Measurements from ENCODE around the gene PTMS. TPM values are rescaled to one million over a fixed set of nuclear protein-coding genes. Genes with fewer than 3 reads are reported as not detected.

The PTMS gene
- total and polyA plus RNA-seq, 10 of the 15 experiments (the other 5 are each of a cell fraction or from before 2014, with no cell fraction given): 2.1 to 127 (median 29.8) TPM

DNA sequence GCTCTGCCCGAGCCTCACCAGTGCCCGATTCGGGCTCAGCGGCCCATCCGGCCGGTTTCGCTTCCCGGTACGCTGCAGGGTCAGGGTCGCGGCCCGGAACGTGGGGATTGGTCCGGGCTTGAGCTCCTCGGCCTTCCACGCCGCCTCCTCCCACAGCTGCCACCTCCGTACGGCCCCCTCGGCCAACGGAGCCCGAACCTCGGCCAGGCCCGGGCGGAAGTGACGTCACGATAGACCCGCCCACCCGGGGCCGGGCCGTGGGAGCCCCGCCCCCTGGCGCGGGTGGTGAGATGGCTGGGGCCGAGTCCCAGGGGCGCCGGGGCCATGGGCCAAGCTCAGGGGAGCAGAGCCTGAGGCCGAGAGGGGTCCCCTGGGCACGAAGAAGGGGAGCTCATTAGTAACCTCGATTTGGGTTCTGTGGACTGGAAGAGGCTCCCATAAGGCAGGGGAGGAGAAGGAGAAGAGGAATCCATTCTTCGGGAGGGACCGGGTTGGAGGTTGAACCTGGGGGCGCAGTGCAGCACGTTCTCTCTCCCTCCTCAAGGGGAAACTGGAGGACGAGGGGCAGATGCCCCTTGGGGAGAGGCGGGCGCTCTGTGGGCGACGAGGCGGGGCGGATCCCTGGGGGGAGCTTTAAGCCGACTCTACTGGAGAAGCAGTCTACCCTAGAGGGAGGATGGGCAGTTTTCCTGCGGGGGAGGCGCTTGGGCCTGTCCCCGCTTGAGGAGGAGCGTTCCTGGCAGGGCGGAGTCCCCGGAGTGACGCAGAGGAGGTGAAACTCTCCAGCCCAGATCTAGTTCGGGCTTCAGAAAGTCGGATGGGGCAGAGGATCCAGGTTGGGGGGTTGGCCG is 13.0 kb upstream of the PTMS start, which contains the start of gene MLF2 (continued):
- TF ChIP-seq, protein P1, sequence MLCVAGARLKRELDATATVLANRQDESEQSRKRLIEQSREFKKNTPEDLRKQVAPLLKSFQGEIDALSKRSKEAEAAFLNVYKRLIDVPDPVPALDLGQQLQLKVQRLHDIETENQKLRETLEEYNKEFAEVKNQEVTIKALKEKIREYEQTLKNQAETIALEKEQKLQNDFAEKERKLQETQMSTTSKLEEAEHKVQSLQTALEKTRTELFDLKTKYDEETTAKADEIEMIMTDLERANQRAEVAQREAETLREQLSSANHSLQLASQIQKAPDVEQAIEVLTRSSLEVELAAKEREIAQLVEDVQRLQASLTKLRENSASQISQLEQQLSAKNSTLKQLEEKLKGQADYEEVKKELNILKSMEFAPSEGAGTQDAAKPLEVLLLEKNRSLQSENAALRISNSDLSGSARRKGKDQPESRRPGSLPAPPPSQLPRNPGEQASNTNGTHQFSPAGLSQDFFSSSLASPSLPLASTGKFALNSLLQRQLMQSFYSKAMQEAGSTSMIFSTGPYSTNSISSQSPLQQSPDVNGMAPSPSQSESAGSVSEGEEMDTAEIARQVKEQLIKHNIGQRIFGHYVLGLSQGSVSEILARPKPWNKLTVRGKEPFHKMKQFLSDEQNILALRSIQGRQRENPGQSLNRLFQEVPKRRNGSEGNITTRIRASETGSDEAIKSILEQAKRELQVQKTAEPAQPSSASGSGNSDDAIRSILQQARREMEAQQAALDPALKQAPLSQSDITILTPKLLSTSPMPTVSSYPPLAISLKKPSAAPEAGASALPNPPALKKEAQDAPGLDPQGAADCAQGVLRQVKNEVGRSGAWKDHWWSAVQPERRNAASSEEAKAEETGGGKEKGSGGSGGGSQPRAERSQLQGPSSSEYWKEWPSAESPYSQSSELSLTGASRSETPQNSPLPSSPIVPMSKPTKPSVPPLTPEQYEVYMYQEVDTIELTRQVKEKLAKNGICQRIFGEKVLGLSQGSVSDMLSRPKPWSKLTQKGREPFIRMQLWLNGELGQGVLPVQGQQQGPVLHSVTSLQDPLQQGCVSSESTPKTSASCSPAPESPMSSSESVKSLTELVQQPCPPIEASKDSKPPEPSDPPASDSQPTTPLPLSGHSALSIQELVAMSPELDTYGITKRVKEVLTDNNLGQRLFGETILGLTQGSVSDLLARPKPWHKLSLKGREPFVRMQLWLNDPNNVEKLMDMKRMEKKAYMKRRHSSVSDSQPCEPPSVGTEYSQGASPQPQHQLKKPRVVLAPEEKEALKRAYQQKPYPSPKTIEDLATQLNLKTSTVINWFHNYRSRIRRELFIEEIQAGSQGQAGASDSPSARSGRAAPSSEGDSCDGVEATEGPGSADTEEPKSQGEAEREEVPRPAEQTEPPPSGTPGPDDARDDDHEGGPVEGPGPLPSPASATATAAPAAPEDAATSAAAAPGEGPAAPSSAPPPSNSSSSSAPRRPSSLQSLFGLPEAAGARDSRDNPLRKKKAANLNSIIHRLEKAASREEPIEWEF (IDR thresholded peaks at IDR 0.05; ENCODE audit: insufficient replicate concordance, low read depth, low read length): no peak
- no peak for TF ChIP-seq SPI1 (IDR thresholded peaks at IDR 0.05; ENCODE audit: borderline replicate concordance, insufficient read depth, low read depth, low read length)
- peak; percentile 80 for TF ChIP-seq POLR2AphosphoS2 (IDR thresholded peaks at IDR 0.05; ENCODE audit: low read depth, low read length)
- TF ChIP-seq, protein P2, sequence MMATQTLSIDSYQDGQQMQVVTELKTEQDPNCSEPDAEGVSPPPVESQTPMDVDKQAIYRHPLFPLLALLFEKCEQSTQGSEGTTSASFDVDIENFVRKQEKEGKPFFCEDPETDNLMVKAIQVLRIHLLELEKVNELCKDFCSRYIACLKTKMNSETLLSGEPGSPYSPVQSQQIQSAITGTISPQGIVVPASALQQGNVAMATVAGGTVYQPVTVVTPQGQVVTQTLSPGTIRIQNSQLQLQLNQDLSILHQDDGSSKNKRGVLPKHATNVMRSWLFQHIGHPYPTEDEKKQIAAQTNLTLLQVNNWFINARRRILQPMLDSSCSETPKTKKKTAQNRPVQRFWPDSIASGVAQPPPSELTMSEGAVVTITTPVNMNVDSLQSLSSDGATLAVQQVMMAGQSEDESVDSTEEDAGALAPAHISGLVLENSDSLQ (IDR thresholded peaks at IDR 0.05): peak; percentile 87
- peak; percentile 71; the same call in 1 of the 2 replicates for TF ChIP-seq RB1 (IDR thresholded peaks at IDR 0.05; ENCODE audit: borderline replicate concordance)
- 0 out of 2 replicates have a peak, but pooled peaks have one; percentile 44 for TF ChIP-seq ZNF24 (IDR thresholded peaks at IDR 0.05)
- TF ChIP-seq, protein P3, sequence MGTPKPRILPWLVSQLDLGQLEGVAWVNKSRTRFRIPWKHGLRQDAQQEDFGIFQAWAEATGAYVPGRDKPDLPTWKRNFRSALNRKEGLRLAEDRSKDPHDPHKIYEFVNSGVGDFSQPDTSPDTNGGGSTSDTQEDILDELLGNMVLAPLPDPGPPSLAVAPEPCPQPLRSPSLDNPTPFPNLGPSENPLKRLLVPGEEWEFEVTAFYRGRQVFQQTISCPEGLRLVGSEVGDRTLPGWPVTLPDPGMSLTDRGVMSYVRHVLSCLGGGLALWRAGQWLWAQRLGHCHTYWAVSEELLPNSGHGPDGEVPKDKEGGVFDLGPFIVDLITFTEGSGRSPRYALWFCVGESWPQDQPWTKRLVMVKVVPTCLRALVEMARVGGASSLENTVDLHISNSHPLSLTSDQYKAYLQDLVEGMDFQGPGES (IDR thresholded peaks at IDR 0.05): no peak
- no peak for TF ChIP-seq RAD21 (IDR thresholded peaks at IDR 0.05; ENCODE audit: insufficient read depth, low read depth, low read length)
- no peak for TF ChIP-seq RAD51 (IDR thresholded peaks at IDR 0.05)
- no peak; the same call in 1 of the 2 replicates for TF ChIP-seq ATF2 (IDR thresholded peaks at IDR 0.05; ENCODE audit: low read length)
- peak; percentile 75; the same call in 1 of the 2 replicates for TF ChIP-seq YY1 (IDR thresholded peaks at IDR 0.05; ENCODE audit: low read depth, low read length)
- TF ChIP-seq, protein P4, sequence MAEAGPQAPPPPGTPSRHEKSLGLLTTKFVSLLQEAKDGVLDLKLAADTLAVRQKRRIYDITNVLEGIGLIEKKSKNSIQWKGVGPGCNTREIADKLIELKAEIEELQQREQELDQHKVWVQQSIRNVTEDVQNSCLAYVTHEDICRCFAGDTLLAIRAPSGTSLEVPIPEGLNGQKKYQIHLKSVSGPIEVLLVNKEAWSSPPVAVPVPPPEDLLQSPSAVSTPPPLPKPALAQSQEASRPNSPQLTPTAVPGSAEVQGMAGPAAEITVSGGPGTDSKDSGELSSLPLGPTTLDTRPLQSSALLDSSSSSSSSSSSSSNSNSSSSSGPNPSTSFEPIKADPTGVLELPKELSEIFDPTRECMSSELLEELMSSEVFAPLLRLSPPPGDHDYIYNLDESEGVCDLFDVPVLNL (IDR thresholded peaks at IDR 0.05; ENCODE audit: low read depth, low read length): no peak
- TF ChIP-seq YBX1 (IDR thresholded peaks at IDR 0.05): no peak
- TF ChIP-seq BACH1 (IDR thresholded peaks at IDR 0.05; ENCODE audit: borderline replicate concordance): peak; percentile 69
- TF ChIP-seq PAX8 (IDR thresholded peaks at IDR 0.05): no peak
- no peak for TF ChIP-seq CBX5 (IDR thresholded peaks at IDR 0.05; ENCODE audit: low read depth)
- TF ChIP-seq SMAD1 (IDR thresholded peaks at IDR 0.05; ENCODE audit: low read depth, partially characterized antibody): peak; percentile 73
- TF ChIP-seq MLLT1 (IDR thresholded peaks at IDR 0.05): peak; percentile 88
